A549 treated with DMSO at 1 μM for 4 hours (cell line): ENCODE measurements around the gene PPP1R3A. TPM values are rescaled to one million over a fixed set of nuclear protein-coding genes. Genes with fewer than 3 reads are reported as not detected.

ENCODE experiments used
- total RNA-seq: library from RNA; stranded (reverse); fragments of 200-300 nt; extraction: Qiagen RNA extraction; gene quantifications from 5 replicates; pipeline ENCODE4 v1.2.3, GENCODE V29; 2022; ENCODE audit warnings: low read depth

Gene PPP1R3A
- not detected in 5 replicates for total RNA-seq

GRCh38 chr7:113918946-113919345, at the start of gene PPP1R3A:
PPP1R3A (minus strand) TSS chr7:113919009; CDS start chr7:113918996, 13 bp downstream.

